ENCODE data around the gene SNUPN. TPM values are rescaled to one million over a fixed set of nuclear protein-coding genes. Genes with fewer than 3 reads are reported as not detected.

The SNUPN gene
- total RNA-seq, 1 experiment from 2014 or later: 32.1 TPM

DNA sequence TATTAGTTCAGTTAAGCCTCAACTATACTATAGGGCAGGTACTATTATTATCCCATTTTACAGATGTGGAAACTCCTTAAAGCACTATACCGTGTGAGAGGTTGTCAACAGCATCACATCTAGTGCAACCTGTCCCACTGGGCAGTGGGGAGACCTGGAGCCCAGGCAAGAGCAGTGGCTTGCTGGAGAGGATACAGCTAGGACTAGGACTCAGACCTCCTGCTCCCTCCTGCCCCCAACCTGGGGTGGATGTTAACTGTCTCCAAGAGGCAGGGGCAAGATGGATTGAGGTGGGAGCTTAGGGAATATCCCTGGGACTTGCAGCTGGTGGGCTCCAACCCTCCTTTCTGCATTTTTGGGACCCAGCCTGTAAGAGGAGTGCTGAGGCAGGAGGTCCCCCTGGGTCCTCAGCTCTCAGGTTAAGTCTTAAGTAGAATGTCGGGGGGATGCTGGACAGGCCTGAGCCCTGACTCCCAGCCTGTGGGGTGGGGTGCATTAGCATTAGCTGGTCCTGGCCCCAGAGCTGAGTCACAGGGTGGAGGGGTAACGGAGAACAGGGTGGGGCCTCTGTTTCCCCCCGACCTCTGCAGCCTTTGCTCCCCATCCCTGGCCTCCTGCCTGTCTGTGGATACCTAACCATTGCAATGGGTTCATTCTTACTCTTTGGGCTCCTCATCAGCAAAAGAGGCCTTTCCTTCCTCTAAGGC lies 28.8 kb upstream of the SNUPN start:
- no peak for DNase-seq (ENCODE audit: low read depth)

DNA sequence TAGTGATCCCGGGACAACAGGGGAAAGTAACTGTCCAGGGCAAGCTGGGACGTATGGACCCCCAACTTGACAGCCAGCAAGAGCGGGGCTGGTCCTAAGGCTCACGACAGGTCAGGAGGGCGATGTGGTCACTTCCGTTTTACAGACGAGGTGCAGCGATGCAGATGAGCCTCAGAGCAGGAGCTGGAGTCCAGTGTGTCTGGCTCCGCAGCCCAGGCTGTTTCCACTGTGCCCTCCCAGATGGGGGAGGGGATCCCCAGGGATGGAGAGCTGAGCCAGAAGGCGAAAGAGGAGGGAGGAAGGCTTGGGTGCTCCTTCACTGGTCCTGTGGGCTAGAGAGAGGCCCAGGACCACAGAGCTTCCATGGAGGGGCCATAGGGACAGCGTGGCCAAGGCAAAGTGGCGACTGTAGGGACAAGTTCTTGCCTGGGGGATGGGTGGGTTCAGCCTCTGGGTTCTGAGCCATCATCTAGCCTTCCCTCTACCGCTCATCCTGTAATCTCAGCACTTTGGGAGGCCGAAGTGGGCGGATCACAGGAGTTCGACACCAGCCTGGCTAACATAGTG lies 27.9 kb upstream of the SNUPN start:
- DNase-seq (ENCODE audit: low read depth): no peak

DNA sequence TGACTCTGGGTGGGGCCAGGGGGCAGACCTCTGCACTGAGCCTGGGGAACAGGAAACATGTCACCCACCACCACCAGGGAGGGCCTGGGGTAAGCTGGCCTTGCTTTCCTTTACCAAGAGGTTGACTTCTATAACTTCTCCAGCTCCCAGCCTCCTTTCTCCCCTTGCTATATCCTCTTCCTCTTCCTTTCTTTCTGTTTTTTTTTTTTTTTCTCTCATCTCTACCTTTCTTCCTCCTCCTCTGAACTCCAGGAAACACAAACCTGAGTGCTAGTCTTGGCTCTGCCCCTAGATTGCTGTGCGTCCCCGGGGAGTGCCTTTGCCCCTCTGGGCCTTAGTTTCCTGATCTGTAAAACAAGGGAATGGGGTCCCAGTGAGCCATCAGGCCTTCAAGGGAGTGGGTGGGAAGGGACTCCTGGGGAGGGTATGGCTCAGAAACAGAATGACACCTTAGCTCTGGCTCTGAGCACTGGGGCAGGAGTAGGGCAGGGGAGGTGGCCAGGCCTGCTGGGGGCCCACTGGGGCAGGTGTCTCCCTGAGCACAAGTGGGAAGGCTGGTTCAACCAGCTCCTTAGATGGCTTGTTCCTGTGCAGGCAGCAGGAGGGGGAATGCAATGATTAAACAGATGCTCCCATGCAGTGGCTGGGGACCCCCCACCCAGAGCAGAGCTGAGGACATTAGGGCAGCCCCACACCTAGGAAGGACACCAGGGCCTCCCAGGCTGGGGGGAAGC lies 26.5 kb upstream of the SNUPN start:
- DNase-seq (ENCODE audit: low read depth): no peak

DNA sequence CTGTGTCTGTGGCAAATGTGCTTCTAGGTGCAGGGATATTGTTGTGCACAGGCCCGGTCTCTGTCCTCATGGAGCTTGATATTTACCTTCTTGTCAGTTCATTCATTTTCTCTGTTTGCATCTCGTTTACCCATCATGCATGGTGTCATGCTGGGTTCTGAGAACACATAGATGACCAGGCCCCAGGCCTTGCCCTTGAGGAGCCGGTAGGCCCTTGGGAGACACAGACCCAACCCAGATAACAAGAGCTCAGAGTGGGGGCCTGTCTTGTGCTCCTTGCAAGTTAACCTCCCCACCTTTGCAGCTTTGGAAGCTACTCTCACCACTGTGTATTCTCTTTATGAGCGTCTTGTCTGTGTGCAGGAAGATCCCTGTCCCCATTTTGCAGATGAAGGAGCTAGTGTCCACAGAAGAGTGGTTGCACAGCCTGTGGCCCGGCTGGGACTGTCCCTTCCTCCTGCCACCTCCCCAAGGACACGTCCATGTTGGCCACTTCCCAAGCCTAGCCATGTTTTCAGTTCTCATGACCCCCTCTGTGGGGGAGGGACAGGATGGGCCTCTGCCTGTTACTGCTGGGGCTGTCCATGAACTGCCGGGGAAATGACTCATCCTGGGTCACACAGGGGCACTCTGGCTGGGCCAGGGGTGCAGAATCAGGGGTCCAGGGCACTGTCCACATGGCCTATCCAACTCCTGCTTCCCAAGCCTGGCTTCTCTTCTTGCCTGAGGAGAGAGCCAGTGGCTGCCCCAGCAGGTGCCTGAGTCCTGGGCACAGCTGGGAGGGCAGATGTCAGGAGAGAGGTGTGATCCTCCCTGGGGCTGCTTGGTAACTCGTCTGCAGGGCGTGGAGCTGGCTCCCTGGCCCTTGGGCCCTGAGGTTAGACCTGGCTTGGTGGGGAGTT lies 25.6 kb upstream of the SNUPN start:
- DNase-seq (ENCODE audit: low read depth): peak; percentile 72

DNA sequence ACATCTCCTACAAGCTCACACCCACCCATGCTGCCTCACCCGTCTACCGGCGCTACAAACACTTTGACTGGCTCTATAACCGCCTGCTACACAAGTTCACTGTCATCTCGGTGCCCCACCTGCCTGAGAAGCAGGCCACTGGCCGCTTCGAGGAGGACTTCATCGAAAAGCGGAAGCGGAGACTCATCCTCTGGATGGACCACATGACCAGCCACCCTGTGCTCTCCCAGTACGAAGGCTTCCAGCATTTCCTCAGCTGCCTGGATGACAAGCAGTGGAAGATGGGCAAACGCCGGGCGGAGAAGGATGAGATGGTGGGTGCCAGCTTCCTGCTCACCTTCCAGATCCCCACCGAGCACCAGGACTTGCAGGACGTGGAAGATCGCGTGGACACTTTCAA lies 24.3 kb upstream of the SNUPN start:
- no peak for DNase-seq (ENCODE audit: low read depth)

DNA sequence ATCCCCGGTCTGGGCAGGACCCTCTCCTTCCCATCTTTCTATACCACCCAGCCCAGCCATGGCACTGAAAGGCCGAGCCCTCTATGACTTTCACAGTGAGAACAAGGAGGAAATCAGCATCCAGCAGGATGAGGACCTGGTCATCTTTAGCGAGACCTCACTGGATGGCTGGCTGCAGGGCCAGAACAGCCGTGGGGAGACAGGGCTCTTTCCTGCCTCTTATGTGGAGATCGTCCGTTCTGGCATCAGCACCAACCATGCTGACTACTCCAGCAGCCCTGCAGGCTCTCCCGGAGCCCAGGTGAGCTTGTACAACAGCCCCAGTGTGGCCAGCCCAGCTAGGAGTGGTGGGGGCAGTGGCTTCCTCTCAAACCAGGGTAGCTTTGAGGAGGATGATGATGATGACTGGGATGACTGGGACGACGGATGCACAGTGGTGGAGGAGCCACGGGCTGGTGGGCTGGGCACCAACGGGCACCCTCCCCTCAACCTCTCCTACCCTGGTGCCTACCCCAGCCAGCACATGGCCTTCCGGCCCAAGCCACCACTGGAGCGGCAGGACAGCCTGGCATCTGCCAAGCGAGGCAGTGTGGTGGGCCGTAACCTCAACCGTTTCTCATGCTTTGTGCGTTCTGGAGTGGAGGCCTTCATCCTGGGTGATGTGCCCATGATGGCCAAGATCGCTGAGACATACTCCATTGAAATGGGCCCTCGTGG lies 23.7 kb upstream of the SNUPN start:
- DNase-seq (ENCODE audit: low read depth): no peak

DNA sequence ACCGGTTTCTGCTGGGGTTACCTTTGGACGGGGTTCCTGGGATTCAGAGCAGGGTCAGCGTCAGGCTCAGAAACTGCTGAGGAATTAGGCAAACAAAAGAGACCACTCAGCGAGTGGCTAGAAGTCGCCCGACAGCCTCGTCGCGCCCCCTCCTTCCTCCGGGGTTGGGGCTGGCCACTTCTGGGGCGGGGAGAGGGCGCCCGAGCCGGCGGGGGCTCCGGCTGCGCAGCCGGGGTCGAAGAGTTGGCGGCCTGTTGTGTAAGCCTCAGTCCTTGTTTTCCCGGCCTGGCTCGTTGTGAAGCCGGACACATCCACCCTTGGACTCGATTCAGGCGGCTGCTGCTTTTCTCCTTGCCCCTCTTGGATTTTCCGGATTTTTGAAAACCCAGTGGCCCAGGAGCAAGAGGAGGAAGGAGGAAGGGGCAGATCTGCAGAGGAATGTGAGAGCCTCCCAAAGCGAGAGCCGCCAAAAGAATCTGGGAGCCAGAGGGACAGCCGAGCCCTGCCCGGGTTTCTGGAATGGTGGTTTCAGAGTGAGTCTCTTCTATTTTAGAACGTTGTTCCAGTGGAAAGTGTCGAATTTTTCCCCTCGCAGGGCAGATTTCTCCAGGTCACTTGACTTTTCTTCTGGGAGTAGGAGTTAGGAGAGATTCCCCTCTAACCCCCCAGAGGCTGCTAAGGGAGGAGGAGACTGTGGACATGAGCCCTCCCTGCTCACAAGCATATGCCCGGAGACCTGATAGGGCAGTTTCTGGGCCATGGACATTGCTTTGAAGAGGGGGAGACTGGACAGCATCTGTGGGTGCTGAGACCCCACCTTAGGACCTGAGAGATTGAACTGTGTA lies 22.9 kb upstream of the SNUPN start:
- peak; percentile 48 for DNase-seq (ENCODE audit: low read depth)

DNA sequence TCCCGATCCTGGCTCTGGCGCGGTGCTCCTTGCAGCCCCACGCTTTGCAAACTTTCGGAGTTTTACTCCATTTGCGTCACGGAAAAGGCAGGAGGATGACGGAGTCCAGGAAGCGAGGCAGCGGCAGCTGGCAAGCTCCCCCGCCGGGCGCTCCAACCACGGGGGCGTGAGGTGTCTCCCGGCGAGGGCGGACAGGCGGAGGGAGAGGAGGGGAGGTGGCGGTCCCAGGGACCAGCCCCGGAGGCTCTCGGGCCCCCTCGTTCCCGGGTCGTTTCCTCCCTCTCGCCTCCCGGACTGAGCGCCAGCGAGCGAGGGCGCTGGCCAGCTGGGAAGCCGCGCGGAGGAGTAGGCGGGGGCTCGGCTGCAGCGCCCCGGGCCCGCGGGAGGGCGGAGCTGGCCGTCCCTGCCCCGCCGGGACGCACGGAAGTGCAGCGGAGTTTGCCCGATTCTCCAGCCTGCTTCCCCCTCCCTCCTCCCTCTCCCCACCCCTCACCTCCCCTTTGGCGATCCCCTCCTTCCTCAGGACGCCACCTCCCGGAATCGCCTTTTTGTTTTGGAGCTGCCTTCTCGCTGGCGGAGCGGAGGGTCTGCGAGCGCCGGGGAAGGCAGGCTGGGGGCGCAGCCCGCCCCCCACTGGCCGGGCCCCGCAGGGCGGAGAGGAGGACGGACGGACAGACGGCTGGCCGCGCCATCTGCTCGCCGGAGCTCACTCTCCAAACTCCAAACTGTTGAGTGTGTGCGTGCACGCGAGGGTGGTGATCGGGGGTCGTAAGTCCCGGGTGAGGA lies 22.0 kb upstream of the SNUPN start, which contains the start of gene SNX33:
SNX33 (plus strand) TSS at position 543 of the 786 bp plus-strand sequence. CDS start 1,191 bp downstream, outside the sequence.
- DNase-seq (ENCODE audit: low read depth): peak; percentile 79

DNA sequence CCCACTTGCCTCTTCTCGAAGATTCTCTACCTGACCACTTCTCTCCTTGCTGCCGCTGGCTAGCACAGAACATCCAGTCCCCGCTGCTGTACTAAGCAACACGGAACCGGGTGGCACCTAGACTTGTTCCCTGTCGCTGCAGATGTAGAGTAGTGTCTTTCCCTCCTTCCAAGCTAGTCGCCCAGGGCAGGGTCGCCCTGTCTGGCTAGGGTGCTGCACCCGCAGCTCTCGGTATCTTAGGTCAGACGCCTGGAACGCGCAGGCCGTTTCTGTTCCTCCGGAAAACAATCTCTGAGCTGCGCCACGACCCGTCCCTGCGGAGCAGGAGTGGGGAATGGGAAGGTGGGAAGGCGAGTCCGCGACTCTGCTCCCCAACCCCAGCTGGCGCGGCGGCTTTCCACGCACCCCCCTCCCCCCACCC lies 21.4 kb upstream of the SNUPN start:
- DNase-seq (ENCODE audit: low read depth): peak; percentile 31

DNA sequence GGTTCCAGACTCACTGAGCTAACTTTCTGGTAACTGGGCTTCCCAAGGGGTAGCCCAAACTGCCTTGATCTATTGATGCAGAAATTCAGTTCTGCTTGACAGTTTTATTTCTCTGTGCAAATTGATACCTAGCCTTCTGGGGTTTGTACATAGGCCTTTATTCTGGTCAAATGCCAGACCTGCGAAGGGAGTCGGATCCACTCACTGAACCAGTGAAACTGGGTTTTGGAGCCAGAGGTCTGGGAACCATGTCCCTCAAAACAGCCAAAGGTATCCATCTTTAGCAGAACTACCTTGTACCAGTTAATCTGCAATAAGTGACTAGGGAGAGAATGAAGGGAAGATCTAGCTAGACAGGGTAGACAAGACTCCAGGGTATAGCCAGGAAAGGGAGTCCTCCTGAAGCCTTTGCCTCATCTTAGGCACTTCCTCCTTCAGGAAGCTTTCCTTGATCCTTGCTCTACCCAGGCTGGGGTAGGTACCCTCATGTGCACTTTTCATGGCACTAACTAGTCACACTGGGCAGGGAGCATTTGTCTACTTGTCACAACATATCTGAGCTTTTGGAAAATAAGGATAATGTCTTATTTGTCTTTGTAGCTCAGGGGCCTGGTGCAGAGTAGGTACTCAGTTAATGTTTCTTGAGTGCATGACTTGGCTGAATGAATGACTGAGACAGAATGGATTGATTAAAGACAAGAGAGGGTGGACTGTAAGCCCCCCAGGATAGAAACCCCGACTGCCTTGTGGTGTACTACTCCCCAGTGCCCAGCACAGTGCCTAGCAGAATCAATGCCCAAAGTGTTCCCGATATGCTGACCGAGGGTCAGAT lies 20.8 kb upstream of the SNUPN start:
- no peak for DNase-seq (ENCODE audit: low read depth)

DNA sequence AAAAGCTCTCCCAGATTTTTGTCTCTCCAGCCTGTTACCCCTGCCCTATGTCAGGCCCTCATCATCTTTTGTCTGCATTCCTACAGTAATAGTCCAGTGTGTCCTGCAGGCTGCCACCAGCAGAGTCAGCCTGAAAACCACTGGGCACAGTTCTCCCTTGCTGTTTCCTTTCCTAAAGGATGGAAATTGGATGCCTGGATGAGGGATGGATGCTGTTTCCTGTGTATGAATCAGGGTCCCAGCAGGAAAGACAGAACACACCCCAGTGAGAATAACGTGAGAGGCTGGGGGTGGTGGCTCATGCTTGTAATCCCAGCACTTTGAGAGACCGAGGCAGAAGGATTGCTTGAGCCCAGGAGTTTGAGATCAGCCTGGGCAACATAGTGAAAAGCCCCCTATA lies 18.9 kb upstream of the SNUPN start:
- no peak for DNase-seq (ENCODE audit: low read depth)

DNA sequence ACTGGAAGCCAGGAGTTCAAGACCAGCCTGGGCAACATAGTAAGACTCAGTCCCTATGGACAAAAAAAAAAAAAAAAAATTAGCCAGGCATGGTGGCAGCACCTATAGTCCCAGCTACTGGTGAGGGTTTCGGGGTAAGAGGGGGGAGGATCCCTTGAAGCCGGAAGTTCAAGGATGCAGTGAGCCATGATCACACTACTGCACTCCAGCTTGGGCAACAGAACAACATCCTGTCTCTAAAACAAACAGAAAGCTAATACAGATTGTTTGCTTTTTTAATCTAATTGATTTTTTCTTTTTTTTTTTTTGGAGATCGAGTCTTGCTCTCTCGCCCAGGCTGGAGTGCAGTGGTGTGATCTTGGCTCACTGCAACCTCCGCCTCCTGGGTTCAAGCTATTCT lies 16.1 kb upstream of the SNUPN start:
- no peak for DNase-seq (ENCODE audit: low read depth)

DNA sequence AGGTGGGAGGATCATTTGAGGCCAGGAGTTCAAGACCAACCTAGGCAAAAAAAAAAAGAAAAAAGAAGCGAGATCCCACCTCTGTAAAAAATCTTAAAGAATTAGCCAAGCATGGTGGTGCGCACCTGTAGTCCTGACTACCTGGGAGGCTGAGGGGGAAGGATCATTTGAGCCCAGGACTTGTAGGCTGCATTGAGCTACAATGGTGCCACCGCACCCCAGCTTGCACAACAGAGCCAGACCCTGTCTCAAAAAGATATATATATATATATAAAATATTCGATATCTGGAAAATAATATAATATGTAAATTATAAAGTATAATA lies 15.6 kb upstream of the SNUPN start:
- no peak for DNase-seq (ENCODE audit: low read depth)

DNA sequence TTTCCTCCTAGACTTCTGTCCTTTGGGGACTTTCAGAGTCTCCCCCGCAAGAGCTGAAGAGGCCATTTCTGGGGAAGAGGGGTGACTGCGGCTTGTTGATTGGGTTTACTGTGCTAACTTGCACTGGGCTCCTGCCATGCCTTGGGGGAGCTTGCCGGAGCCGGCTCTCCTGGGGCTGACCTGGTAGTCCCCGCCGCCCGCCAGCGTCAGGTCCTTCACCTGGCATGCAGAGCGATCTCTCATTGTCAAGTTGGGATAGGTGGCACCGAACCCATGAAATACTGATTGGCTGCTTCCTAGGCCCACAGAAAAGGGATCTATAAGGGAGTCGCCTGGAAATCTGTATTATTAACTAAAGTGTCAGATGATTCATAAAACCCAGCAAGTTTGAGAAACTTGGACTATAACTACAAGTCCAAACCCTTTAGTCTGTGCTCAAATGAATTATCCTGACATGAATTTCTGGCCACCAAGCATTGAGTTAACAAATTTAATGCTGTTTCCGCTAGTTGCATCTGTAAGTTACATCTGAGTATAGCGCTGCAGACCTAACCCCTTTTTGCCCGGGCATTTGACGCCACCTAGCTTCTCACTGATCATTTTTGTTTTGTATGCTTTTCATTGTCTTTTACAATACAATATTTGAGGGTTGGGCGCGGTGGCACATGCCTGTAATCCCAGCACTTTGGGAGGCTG lies 15.1 kb upstream of the SNUPN start:
- peak; percentile 66 for DNase-seq (ENCODE audit: low read depth)

DNA sequence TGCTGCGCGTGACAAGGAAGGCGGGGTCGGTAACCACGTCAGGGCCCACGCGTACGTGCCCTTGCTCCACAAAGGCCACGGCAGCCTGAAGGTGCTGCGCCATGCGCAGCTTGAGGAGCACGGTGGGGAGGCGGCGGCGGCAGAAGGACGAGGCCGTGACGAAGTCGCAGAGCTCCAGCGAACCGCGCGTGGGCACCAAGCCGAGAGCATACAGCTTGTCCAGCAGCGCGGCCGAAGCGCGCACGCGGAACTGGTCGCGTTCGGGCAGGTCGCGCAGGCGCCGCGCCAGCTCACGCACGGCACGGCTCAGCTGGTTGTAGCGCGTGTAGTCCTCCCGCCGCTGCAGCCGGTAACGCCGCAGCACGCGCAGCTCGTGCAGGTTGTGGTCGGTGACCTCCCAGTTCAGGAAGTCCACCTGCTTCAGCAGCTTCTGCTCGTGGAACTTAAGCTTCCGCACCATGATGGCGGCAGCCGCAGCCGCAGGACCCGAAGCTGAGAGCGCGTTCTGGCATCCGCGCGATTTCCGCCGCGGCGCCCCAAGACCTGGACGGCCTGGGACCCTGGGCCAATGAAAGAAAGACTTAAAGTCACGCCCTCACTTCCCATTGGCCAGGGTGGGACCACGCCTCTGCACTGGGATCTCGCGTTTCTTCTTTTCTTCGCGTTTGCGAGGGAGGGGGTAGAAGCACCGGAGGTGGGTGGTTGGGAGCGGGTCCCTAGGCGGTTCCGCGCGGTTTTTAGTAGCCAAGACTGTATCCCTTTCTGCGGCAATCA lies 14.4 kb upstream of the SNUPN start, which contains the start of gene IMP3:
IMP3 (minus strand) TSS at position 516 of the 774 bp plus-strand sequence; CDS start at position 460, 56 bp downstream.
- peak; percentile 97 for DNase-seq (ENCODE audit: low read depth)

DNA sequence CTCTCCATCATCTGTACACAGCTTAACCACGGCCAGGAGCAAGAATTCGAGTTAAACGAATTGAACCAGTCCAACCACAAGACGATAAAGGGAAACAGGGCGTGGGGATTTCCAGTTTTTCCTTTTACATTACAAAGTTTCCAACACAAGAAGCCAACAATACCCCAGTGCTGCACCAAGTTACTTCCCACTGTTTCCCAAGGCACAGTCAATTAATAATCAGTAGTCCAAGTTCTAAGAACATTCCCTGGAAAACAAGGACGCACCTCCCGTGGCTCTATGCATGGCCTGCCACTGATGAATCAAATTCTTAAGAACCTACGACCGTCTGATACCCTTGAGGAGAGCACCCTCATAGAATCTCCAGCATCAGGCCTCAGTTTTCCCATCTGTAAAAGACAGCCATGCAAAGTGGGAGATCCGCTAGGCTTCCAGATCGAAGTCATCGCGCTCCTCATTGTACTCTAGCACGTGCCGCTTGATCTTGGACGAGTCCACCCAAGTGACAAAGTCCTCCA lies 13.7 kb upstream of the SNUPN start:
- DNase-seq (ENCODE audit: low read depth): peak; percentile 20

Data from M059J (cell line).